COLO668 (cell line): ENCODE measurements around the gene CYP26B1.

Experiments
- DNase-seq: peaks from one replicate; lab custom pipeline; 2025; ENCODE audit not compliant: unreplicated experiment; lab: John Stamatoyannopoulos, UW

The CYP26B1 gene

GRCh38 chr2:72113847-72114692 is 33.6 kb downstream of the CYP26B1 start:
- no peak for DNase-seq

DNA sequence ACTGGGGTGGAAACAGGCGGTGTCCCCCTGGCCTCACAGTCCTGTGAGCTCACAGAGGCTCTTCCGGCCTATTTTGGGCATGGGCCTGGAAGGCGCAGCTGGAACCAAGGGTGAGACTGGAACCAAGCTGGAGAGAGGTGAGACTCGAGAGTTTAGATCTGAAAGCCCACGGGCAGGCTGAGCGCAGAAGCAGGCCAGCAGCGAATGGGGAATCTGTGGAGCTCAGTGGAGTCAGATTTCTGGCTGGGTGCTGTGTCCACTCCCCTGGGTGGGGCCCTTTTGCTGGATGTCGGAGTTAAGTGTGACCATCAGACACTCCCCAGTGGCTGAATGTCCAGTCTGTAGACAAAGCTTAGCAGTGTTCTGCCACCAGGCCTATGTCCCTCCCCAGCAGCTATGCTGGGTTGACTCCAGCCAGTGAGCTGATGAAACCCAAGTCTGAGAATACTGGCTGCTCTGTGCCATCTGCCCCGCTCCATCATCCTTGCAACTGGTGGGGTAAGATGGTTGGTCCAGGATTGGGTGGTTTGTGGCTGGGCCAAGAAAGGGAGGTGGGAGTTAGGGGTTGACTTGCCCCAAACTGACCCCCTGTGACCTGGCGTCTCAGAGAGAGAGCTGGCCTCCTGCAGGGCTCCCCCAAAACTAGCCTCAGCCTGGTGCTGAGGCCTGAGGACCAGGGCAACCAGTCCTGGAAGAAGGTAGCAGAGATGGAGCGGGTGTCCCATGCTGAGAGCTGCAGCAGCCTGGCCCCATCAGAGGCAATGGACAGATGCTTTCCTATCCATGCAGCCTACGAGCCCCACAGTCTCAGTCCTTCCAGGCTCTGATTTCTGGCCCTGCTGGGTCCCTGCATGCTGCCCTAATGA is 34.4 kb downstream of the CYP26B1 start:
- DNase-seq, result no peak

- DNase-seq, result no peak
These were observed 35.3 kb downstream of the CYP26B1 start for GRCh38 chr2:72112401-72112800.

DNA sequence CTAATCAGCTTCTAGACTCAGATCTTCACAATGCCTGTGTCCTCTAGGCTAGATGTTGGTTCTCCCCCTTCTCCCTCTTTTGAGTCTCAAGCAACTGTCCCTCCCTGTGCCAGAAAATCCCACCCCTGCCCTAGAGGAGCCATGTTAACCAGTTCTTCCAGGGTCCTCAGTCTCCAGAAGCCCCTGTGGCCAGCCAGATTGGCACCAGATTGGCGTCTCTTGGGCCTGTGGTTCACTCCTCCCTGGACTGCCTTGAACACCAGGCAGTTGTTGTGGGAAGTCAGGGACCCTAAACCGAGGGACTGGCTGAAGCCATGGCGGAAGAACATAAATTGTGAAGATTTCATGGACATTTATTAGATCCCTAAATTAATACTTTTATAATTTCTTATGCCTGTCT is 36.6 kb downstream of the CYP26B1 start:
- no peak for DNase-seq

GRCh38 chr2:72109904-72110303 is 37.8 kb downstream of the CYP26B1 start:
- DNase-seq, result no peak

- DNase-seq, result no peak
These were observed 38.4 kb downstream of the CYP26B1 start for GRCh38 chr2:72109291-72109690.

GRCh38 chr2:72108121-72108520 is 39.5 kb downstream of the CYP26B1 start:
- no peak for DNase-seq

- DNase-seq, result no peak
These were observed 40.7 kb downstream of the CYP26B1 start for GRCh38 chr2:72106978-72107377.

DNA sequence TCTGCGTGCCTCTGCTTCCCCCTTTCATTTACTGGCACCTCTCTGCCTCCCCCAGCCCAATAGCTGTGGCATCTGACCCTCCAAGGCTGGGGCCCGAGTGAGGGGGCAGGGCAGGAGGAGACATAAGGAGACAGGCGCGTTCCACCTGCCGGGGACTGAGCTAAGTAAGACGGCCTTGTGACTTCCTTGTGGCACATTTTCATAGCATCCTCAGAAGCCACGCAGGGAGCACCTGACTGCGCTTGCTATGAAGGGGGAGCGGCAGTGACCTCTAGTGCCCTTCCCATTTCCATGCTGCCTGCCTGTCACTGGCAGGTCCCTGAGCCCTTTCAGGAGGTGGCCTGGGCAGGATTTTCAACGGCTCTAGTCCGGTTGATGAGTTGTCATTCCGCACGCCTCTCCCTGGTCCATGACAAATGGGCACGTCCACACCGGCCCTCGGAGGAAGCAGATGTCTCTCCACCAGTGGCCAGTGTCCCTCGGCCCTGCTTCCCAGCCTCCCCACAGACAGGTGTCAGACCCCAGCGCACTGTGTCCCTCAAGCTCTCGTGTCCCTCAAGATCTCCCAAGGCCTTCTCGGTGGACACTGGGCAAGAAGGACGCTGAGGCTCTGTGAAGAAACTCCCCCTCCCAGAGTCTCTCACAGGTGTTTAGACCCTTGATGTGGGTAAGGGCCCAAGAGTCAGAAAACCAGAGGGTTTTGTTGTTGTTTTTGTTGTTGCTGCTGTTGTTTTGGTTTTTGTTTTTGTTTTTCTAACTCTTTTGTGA is 42.7 kb downstream of the CYP26B1 start:
- peak; percentile 17 for DNase-seq

- no peak for DNase-seq
These were observed 44.0 kb downstream of the CYP26B1 start for GRCh38 chr2:72103690-72104089.

DNA sequence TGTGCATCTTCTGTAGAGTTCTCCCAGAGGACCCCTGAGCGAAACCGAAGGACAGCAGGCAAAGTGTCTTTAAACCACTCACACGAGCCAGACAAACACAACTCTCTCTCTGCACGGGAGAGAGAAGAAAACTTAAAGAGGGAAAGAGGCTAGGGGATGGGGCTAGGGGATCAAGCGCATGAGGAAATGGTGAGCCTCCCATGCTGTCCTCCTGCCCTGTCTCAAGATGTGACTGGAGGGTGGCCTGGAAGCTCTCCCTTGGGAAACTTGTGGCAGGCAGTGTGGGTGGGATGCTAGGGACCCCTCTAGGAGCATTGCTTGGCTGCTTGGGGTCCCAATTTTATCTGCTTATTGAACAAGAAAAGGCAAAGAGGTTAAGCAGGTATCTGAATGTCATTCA is 44.5 kb downstream of the CYP26B1 start:
- DNase-seq, result no peak

GRCh38 chr2:72098935-72099334 is 48.7 kb downstream of the CYP26B1 start:
- DNase-seq, result no peak

DNA sequence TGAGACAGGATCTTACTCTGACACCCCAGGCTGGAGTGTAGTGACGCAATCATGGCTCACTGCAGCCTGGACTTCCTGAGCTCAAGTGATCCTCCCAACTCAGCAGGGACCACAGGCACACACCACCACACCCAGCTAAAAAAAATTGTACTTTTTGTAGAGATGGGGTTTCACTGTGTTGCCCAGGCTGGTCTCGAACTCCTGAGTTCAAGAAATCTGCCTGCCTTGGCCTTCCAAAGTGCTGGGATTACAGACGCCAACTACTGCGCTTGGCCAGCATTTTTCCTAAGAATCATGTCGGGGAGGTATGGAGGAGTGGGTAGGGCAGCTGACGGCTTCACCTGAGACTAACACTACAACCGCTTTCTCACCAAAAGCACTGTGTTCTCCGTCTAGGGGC is 50.4 kb downstream of the CYP26B1 start:
- no peak for DNase-seq

DNA sequence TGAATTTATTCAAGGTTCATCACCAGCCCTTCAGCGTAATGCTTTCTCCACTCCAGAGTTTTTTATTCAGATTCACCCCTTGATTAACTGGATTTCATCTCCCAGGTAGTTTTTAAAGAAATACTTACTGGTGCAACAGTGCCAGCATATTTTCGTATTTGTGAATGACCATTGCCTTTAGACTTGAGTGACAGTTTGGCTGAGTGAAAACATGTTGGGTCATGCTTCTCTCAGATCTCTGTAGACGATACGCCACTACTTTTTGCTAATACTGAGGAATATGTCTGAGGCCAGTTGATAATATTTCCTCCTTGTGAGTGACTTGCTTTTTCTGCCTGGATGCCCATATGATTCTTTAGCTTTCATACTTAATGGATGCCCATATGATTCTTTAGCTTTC is 51.5 kb downstream of the CYP26B1 start:
- DNase-seq, result no peak

GRCh38 chr2:72095364-72095763 is 52.3 kb downstream of the CYP26B1 start:
- DNase-seq, result no peak

DNA sequence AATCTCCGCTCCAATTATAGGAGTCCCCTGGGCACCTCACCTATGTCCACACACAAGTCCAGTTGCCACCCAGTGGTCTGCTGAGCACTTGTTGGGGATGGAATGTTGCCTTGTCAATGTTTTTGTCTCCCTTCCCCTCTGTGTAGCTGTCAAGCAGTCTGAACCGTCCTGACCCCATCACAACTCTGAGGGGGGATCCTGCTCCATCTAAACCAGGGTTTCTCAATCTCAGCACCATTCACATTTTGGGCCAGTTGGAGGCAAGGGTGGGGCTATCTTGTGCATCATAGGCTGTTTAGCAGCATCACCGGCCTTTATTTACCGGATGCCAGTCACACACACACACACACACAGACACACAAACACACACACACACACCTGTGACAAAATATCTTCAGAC is 53.0 kb downstream of the CYP26B1 start:
- DNase-seq, result peak; percentile 52

- DNase-seq, result no peak
These were observed 55.6 kb downstream of the CYP26B1 start for GRCh38 chr2:72092111-72092510.

DNA sequence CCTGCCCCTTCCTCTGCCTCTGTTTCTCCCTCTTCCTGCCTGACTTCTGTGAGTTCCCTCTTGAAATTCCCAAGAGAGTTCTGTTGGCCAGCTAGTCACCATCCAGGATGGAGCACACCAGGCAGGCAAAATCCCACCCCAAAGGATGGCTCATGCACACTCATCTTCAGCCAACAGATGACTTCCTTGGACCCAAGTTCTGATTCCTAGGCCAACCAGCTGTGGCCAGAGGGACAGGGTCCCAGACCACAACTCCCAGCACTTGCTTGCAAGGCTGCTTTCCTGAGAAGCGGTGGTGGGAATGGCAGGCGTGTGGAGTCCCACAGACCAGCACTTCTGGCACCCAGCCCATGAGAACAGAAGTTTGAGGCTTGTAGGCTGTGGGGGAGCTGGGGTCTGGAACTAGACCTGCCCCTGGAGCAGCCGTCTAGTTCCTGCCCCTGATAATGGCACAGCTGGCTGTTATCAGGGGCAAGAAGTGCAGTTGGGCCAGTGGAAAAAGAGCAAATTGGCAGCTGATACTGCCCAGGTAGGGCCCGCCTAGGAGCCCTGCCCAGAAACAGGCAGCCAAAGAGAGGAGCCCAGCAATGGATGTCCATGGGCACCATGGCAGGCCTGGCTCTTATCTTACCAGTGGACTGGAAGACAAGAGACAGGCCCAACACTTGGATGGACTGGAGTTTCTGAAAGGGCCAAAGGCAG is 56.7 kb downstream of the CYP26B1 start:
- no peak for DNase-seq

- no peak for DNase-seq
These were observed 57.4 kb downstream of the CYP26B1 start for GRCh38 chr2:72090271-72090720.

DNA sequence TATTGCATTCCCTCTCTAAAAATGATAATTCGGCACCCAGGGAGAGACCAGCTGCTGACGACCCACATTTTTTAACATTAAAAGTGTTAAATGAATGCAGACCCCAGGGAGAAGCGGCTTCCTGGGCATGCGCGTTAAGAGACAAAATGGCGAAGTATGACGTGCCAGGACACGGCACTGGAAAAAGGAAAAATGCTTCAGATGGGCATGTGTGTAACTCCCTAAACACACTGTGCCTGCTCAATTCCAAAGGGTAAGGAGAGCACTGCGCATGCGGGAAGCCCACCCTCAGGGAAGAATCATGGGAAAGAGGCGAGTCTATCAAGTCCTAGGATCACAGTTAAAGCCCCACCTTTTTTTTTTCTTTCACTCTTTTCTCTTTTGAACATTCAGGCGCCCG is 58.1 kb downstream of the CYP26B1 start:
- DNase-seq, result no peak

DNA sequence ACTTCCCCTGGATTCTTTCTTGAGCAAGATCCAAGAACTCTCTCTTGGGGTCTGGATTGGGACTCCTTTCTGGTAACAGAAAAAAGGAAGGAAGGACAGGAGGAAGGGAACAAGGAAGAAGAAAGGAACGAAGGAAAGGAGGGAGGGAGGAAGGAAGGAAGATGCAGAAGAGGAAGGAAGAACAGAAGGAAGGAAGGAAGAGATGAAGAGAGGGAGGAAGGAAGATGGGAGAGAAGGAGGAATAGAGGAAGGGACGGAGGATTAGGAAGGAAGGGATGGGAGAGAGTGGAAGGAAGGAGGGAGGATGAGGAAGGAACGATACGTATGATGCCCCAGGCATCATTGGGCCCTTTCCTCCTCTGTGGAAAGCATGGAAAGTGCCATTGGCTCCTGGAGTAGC is 58.6 kb downstream of the CYP26B1 start:
- no peak for DNase-seq
